MCF 10A (cell line): ENCODE results near the gene GFRA1. TPM values are rescaled to one million over a fixed set of nuclear protein-coding genes. Genes with fewer than 3 reads are reported as not detected.
A peak's percentile ranks its signal among the peaks of the same experiment; 100 is the strongest.
"Not testable (repeated sequence)": the region's sequence is repeated elsewhere in the genome, so short reads cannot be mapped to it uniquely, and the experiment has no call there.

Experiments
- BruUV-seq: library from RNA; stranded (reverse); fragments of 400-500 nt; replicated peaks from 2 replicates; lab custom pipeline; 2021; lab: Mats Ljungman, UMichigan
- CTCF ChIA-PET: fragments of 300-600 bp; sonication (Branson Sonifier 250); formaldehyde crosslinking; extraction: SDS; loops from one replicate; lab custom pipeline; 2021; ENCODE audit warnings: antibody characterized with exemption, inconsistent platforms; lab: Yijun Ruan, JAX
- POLR2A ChIA-PET: fragments of 300-600, 350-650 bp; sonication (Branson Sonifier 250); formaldehyde crosslinking; extraction: SDS; loops from one replicate; lab custom pipeline; 2020; ENCODE audit warnings: antibody characterized with exemption, inconsistent platforms; lab: Yijun Ruan, JAX
- DNase-seq: peaks from one replicate; pipeline ENCODE4 v3.0.0-alpha.2; 2018; ENCODE audit not compliant: unreplicated experiment
- H3K27ac Mint-ChIP-seq: one replicate; pipeline ENCODE4 v1.8.0; 2022; ENCODE audit warnings: mild to moderate bottlenecking, low read depth, mixed read lengths; ENCODE audit not compliant: unreplicated experiment
- H3K27me3 Mint-ChIP-seq: one replicate; pipeline ENCODE4 v1.8.0; 2022; ENCODE audit warnings: mixed read lengths; ENCODE audit not compliant: insufficient read depth, unreplicated experiment
- H3K36me3 Mint-ChIP-seq: one replicate; pipeline ENCODE4 v1.8.0; 2022; ENCODE audit warnings: mild to moderate bottlenecking, moderate library complexity, mixed read lengths; ENCODE audit not compliant: insufficient read depth, unreplicated experiment
- H3K4me1 Mint-ChIP-seq: one replicate; pipeline ENCODE4 v1.8.0; 2022; ENCODE audit warnings: mixed read lengths; ENCODE audit not compliant: insufficient read depth, unreplicated experiment
- H3K4me3 Mint-ChIP-seq: one replicate; pipeline ENCODE4 v1.8.0; 2022; ENCODE audit warnings: mild to moderate bottlenecking, moderate library complexity, mixed read lengths; ENCODE audit not compliant: unreplicated experiment
- H3K9me3 Mint-ChIP-seq: one replicate; pipeline ENCODE4 v1.8.0; 2022; ENCODE audit warnings: mixed read lengths; ENCODE audit not compliant: unreplicated experiment
- intact Hi-C: fragments of 100-400 bp; cut with micrococcal nuclease; formaldehyde crosslinking; loops from 2 replicates; pipeline ENCODE4 v1.14.1; 2022
- total RNA-seq: library from RNA; stranded (reverse); gene quantifications from 2 replicates; pipeline ENCODE4 v1.2.3, GENCODE V29; 2022
- TF ChIP-seq, protein P1 (sequence below): fragments of 200-600 bp; IDR thresholded peaks from one replicate; pipeline ENCODE4 v1.8.0; 2022; ENCODE audit warnings: antibody characterized with exemption, mild to moderate bottlenecking; ENCODE audit not compliant: unreplicated experiment

The GFRA1 gene
- total RNA-seq, 1 experiment from 2014 or later: not detected

DNA sequence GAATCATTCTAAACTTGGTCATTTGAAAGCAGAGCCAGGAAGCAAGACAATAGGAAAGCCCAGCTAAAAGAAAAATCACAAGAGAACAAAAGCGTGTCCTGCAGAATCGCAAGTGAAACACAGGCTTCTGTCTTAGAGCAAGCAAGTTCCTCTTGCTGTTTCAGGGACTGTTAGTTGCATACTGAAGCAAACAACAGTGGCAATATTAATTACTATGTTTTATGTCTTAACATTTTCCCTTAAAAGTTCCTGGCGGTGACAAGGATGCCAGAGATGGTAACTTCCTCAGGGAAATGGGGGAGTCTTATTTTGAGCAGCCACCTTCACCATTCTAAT is 217.1 kb downstream of the GFRA1 start:
- Mint-ChIP-seq H3K4me1 (peaks cover 19% of the 10 kb centered on the region), H3K36me3 (no peaks in the 10 kb centered on the region), H3K9me3 (no peaks in the 10 kb centered on the region), H3K27me3 (peaks cover 9% of the 10 kb centered on the region), H3K4me3 (no peak overlapping the region), H3K27ac (no peak overlapping the region)
- DNase-seq: no peak
- BruUV-seq: no TSS peak
- ChIA-PET POLR2A (no interaction called here), CTCF (no interaction called here)
- intact Hi-C loops: no loop called here
- TF ChIP-seq, protein P1, sequence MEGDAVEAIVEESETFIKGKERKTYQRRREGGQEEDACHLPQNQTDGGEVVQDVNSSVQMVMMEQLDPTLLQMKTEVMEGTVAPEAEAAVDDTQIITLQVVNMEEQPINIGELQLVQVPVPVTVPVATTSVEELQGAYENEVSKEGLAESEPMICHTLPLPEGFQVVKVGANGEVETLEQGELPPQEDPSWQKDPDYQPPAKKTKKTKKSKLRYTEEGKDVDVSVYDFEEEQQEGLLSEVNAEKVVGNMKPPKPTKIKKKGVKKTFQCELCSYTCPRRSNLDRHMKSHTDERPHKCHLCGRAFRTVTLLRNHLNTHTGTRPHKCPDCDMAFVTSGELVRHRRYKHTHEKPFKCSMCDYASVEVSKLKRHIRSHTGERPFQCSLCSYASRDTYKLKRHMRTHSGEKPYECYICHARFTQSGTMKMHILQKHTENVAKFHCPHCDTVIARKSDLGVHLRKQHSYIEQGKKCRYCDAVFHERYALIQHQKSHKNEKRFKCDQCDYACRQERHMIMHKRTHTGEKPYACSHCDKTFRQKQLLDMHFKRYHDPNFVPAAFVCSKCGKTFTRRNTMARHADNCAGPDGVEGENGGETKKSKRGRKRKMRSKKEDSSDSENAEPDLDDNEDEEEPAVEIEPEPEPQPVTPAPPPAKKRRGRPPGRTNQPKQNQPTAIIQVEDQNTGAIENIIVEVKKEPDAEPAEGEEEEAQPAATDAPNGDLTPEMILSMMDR: no peak

DNA sequence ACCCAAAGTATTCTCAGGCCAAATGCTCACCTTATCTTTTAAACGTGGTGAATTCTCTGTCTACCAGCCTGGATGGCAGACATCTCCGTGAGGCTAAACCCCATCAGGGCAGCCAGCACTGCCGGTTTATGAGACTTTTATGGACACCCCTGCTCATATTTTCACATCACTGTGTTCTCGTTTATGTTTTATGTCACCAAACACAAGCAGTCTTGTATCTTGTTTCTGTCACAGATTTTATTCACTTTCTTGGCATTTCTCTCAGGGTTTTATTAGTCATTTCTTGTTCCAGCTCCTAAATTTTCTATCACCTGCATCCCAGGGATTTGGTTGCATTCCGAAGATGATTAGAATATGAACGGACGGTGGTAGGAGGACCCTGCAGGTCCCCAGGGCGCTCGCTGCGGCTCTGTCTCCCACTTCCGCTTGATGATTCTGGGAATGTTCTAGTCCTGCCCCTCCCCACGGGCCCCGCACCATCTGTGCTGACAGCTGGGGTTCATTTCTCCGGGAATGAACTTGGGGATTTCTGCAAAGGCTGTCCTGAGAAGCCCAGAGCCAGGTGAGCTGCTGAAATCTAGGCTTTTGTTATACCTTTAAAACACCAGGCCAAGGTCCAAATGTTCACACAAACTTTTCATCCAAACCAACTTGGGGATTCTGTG is 217.6 kb downstream of the GFRA1 start:
- H3K27ac Mint-ChIP-seq: no peak overlapping the region
- BruUV-seq: no TSS peak
- no peak overlapping the region for H3K4me3 Mint-ChIP-seq
- DNase-seq: no peak
- H3K36me3 Mint-ChIP-seq: no peaks in the 10 kb centered on the region
- H3K9me3 Mint-ChIP-seq: no peaks in the 10 kb centered on the region
- peaks cover 19% of the 10 kb centered on the region for H3K4me1 Mint-ChIP-seq
- TF ChIP-seq, protein P1: no peak
- peaks cover 11% of the 10 kb centered on the region for H3K27me3 Mint-ChIP-seq
- CTCF ChIA-PET: no interaction called here
- intact Hi-C loops: no loop called here
- POLR2A ChIA-PET: no interaction called here

DNA sequence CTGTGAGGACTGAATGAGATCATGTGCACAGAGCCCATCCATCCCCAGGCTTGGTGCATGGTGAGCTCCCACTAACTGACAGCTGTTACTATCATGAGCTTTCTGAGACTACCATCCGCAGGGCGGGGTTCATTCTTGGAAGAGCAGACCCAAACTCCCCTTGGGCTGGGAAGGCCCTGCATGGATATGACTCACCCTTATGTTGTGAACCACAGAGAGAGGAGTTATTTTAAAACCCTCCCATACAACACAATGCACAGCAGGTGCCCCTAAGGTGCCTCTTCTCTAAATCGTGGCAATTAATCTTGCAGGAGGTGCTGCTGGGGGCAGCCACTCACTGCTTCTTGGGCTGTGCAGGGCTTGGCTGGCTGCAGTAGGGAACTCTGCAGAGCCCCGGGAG is 219.1 kb downstream of the GFRA1 start:
- H3K9me3 Mint-ChIP-seq: no peaks in the 10 kb centered on the region
- H3K4me3 Mint-ChIP-seq: no peak overlapping the region
- POLR2A ChIA-PET: interaction anchor here (0.8 kb wide), 1 partner anchor 9 kb away, joined by 4 read pairs; no protein-coding TSS in a partner anchor
- H3K36me3 Mint-ChIP-seq: no peaks in the 10 kb centered on the region
- intact Hi-C loops: no loop called here
- no TSS peak for BruUV-seq
- CTCF ChIA-PET: interaction anchor here (0.6 to 0.7 kb wide), 2 partner anchors 31 to 116 kb away, joined by 3 read pairs; no protein-coding TSS in a partner anchor
- TF ChIP-seq, protein P1: no peak
- DNase-seq: peak; percentile 59
- peaks cover 11% of the 10 kb centered on the region for H3K27me3 Mint-ChIP-seq
- H3K4me1 Mint-ChIP-seq: peaks cover 19% of the 10 kb centered on the region
- H3K27ac Mint-ChIP-seq: no peak overlapping the region

DNA sequence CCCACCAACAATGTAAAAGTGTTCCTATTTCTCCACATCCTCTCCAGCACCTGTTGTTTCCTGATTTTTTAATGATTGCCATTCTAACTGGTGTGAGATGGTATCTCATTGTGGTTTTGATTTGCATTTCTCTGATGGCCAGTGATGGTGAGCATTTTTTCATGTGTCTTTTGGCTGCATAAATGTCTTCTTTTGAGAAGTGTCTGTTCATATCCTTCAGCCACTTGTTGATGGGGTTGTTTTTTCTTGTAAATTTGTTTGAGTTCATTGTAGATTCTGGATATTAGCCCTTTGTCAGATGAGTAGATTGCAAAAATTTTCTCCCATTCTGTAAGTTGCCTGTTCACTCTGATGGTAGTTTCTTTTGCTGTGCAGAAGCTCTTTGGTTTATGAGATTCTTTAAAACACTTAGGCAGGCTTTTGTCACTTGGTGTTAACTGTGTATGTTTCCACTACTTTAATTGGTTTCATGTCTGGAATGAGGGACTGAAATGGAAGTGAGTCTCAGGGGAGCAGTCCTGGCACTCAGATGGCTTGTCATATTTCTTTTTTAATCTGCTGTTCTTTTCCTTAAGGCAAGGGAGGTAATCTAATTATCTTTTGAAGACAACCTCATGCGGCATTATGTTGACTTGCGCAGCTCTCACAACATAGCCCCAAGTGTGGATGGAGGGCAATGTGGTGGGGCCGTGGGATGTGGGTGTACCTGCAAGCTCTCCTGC is 219.8 kb downstream of the GFRA1 start:
- H3K27ac Mint-ChIP-seq, H3K9me3 Mint-ChIP-seq, BruUV-seq, intact Hi-C loops, H3K36me3 Mint-ChIP-seq, DNase-seq, POLR2A ChIA-PET, H3K4me3 Mint-ChIP-seq: not testable (repeated sequence)
- CTCF ChIA-PET: interaction anchor here (0.6 to 0.7 kb wide), 2 partner anchors 32 to 117 kb away, joined by 3 read pairs; no protein-coding TSS in a partner anchor
- Mint-ChIP-seq H3K27me3 (peaks cover 11% of the 10 kb centered on the region), H3K4me1 (peaks cover 19% of the 10 kb centered on the region)

DNA sequence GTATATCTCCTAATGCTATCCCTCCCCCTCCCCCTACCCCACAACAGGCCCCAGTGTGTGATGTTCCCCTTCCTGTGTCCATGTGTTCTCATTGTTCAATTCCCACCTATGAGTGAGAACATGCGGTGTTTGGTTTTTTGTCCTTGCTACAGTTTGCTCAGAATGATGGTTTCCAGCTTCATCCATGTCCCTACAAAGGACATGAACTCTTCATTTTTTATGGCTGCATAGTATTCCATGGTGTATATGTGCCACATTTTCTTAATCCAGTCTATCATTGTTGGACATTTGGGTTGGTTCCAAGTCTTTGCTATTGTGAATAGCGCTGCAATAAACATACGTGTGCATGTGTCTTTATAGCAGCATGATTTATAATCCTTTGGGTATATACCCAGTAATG is 220.5 kb downstream of the GFRA1 start:
- POLR2A ChIA-PET, H3K4me3 Mint-ChIP-seq, H3K9me3 Mint-ChIP-seq, H3K27ac Mint-ChIP-seq, intact Hi-C loops, BruUV-seq, H3K36me3 Mint-ChIP-seq, CTCF ChIA-PET, DNase-seq: not testable (repeated sequence)
- Mint-ChIP-seq H3K27me3 (peaks cover 11% of the 10 kb centered on the region), H3K4me1 (peaks cover 19% of the 10 kb centered on the region)
